Activated T-helper 17 cell treated with anti-CD3 and anti-CD28 coated beads, Interleukin-2, amount 50 U/mL, for 72 hours (primary cell): ENCODE measurements around the gene FGD6. TPM values are rescaled to one million over a fixed set of nuclear protein-coding genes. Genes with fewer than 3 reads are reported as not detected.
"Not testable (repeated sequence)": the region's sequence is repeated elsewhere in the genome, so short reads cannot be mapped to it uniquely, and the experiment has no call there.

Experiments
- ATAC-seq: fragments of 150-1000 bp; cut with Tn5 transposase; replicated peaks from 2 replicates; pipeline ENCODE4 v1.10.0; 2021; ENCODE audit warnings: mild to moderate bottlenecking, moderate library complexity
- H3K27ac Mint-ChIP-seq: one replicate; pipeline ENCODE4 v1.8.0; 2022; ENCODE audit warnings: mixed read lengths
- H3K27me3 Mint-ChIP-seq: one replicate; pipeline ENCODE4 v1.8.0; 2022; ENCODE audit warnings: mixed read lengths
- H3K36me3 Mint-ChIP-seq: one replicate; pipeline ENCODE4 v1.8.0; 2022; ENCODE audit warnings: low read depth, mild to moderate bottlenecking, mixed read lengths
- H3K4me1 Mint-ChIP-seq: one replicate; pipeline ENCODE4 v1.8.0; 2022; ENCODE audit warnings: mixed read lengths
- H3K4me3 Mint-ChIP-seq: one replicate; pipeline ENCODE4 v1.8.0; 2022; ENCODE audit warnings: mild to moderate bottlenecking, mixed read lengths
- H3K9me3 Mint-ChIP-seq: one replicate; pipeline ENCODE4 v1.8.0; 2022; ENCODE audit warnings: mixed read lengths
- total RNA-seq, 2 donors: library from RNA; stranded (reverse); gene quantifications; one replicate each; pipeline ENCODE4 v1.2.3, GENCODE V29; 2022

FGD6 gene
- total RNA-seq, 2 donors from 2014 or later, result 1.4 to 2.6 TPM

- ATAC-seq, result no peak
- Mint-ChIP-seq H3K36me3 (no peaks in the 10 kb centered on the region), H3K4me1 (no peaks in the 10 kb centered on the region), H3K27ac (no peak overlapping the region), H3K9me3 (no peaks in the 10 kb centered on the region), H3K4me3 (no peak overlapping the region), H3K27me3 (no peaks in the 10 kb centered on the region)
Observed at GRCh38 chr12:95151406-95151805, 65.9 kb downstream of the FGD6 start.

GRCh38 chr12:95150501-95150900 lies 66.8 kb downstream of the FGD6 start:
- ATAC-seq, result no peak
- Mint-ChIP-seq H3K4me1 (no peaks in the 10 kb centered on the region), H3K36me3 (no peaks in the 10 kb centered on the region), H3K4me3 (no peak overlapping the region), H3K27ac (no peak overlapping the region), H3K9me3 (no peaks in the 10 kb centered on the region), H3K27me3 (no peaks in the 10 kb centered on the region)

- ATAC-seq, result no peak
Observed at GRCh38 chr12:95147866-95148265, 69.4 kb downstream of the FGD6 start.

GRCh38 chr12:95146769-95147168 lies 70.5 kb downstream of the FGD6 start:
- Mint-ChIP-seq H3K36me3 (no peaks in the 10 kb centered on the region), H3K27ac (no peak overlapping the region), H3K27me3 (no peaks in the 10 kb centered on the region), H3K4me3 (no peak overlapping the region), H3K9me3 (no peaks in the 10 kb centered on the region), H3K4me1 (no peaks in the 10 kb centered on the region)
- no peak for ATAC-seq

More at GRCh38 chr12:95147866-95148265, 69.4 kb downstream of the FGD6 start:
- Mint-ChIP-seq H3K27me3 (no peaks in the 10 kb centered on the region), H3K4me1 (no peaks in the 10 kb centered on the region), H3K9me3 (no peaks in the 10 kb centered on the region), H3K27ac (no peak overlapping the region), H3K36me3 (no peaks in the 10 kb centered on the region), H3K4me3 (no peak overlapping the region)

- no peaks in the 10 kb centered on the region for H3K9me3 Mint-ChIP-seq
- no peak overlapping the region for H3K27ac Mint-ChIP-seq
- ATAC-seq, result no peak
Observed at GRCh38 chr12:95143621-95144205, 73.6 kb downstream of the FGD6 start.

GRCh38 chr12:95142431-95143151 lies 74.7 kb downstream of the FGD6 start:
- no peak for ATAC-seq
- Mint-ChIP-seq H3K36me3 (no peaks in the 10 kb centered on the region), H3K4me1 (no peaks in the 10 kb centered on the region), H3K27me3 (no peaks in the 10 kb centered on the region), H3K4me3 (no peak overlapping the region), H3K9me3 (no peaks in the 10 kb centered on the region), H3K27ac (no peak overlapping the region)

More at GRCh38 chr12:95143621-95144205, 73.6 kb downstream of the FGD6 start:
- no peaks in the 10 kb centered on the region for H3K36me3 Mint-ChIP-seq
- no peaks in the 10 kb centered on the region for H3K4me1 Mint-ChIP-seq
- no peaks in the 10 kb centered on the region for H3K27me3 Mint-ChIP-seq
- H3K4me3 Mint-ChIP-seq, result no peak overlapping the region

- Mint-ChIP-seq H3K27ac (no peak overlapping the region), H3K36me3 (no peaks in the 10 kb centered on the region), H3K4me3 (no peak overlapping the region), H3K27me3 (no peaks in the 10 kb centered on the region), H3K4me1 (no peaks in the 10 kb centered on the region), H3K9me3 (no peaks in the 10 kb centered on the region)
- no peak for ATAC-seq
Observed at GRCh38 chr12:95141310-95141709, 76.0 kb downstream of the FGD6 start.

- not testable (repeated sequence) for H3K4me1 Mint-ChIP-seq, H3K27ac Mint-ChIP-seq, H3K36me3 Mint-ChIP-seq, H3K4me3 Mint-ChIP-seq, ATAC-seq, H3K9me3 Mint-ChIP-seq, H3K27me3 Mint-ChIP-seq
Observed at GRCh38 chr12:95138031-95138430, 79.2 kb downstream of the FGD6 start.

- Mint-ChIP-seq H3K4me1 (no peaks in the 10 kb centered on the region), H3K27ac (no peak overlapping the region), H3K27me3 (no peaks in the 10 kb centered on the region), H3K9me3 (no peaks in the 10 kb centered on the region), H3K36me3 (no peaks in the 10 kb centered on the region), H3K4me3 (no peak overlapping the region)
- ATAC-seq, result no peak
Observed at GRCh38 chr12:95136598-95136997, 80.7 kb downstream of the FGD6 start.

- Mint-ChIP-seq H3K27ac (no peak overlapping the region), H3K9me3 (no peaks in the 10 kb centered on the region), H3K27me3 (no peaks in the 10 kb centered on the region), H3K4me3 (no peak overlapping the region), H3K36me3 (no peaks in the 10 kb centered on the region), H3K4me1 (no peaks in the 10 kb centered on the region)
- no peak for ATAC-seq
Observed at GRCh38 chr12:95134085-95134484, 83.2 kb downstream of the FGD6 start.

- no peak overlapping the region for H3K4me3 Mint-ChIP-seq
- no peak for ATAC-seq
- no peak overlapping the region for H3K27ac Mint-ChIP-seq
- H3K36me3 Mint-ChIP-seq, result no peaks in the 10 kb centered on the region
- H3K27me3 Mint-ChIP-seq, result no peaks in the 10 kb centered on the region
- no peaks in the 10 kb centered on the region for H3K4me1 Mint-ChIP-seq
- no peaks in the 10 kb centered on the region for H3K9me3 Mint-ChIP-seq
Observed at GRCh38 chr12:95131589-95132340, 85.5 kb downstream of the FGD6 start.

GRCh38 chr12:95130096-95130495 lies 87.2 kb downstream of the FGD6 start:
- no peaks in the 10 kb centered on the region for H3K4me1 Mint-ChIP-seq
- no peak overlapping the region for H3K4me3 Mint-ChIP-seq
- H3K9me3 Mint-ChIP-seq, result no peaks in the 10 kb centered on the region
- no peak for ATAC-seq
- H3K27me3 Mint-ChIP-seq, result no peaks in the 10 kb centered on the region
- H3K36me3 Mint-ChIP-seq, result no peaks in the 10 kb centered on the region
- no peak overlapping the region for H3K27ac Mint-ChIP-seq

GRCh38 chr12:95129115-95129514 lies 88.2 kb downstream of the FGD6 start:
- no peaks in the 10 kb centered on the region for H3K36me3 Mint-ChIP-seq
- H3K27me3 Mint-ChIP-seq, result no peaks in the 10 kb centered on the region
- H3K27ac Mint-ChIP-seq, result no peak overlapping the region
- no peaks in the 10 kb centered on the region for H3K9me3 Mint-ChIP-seq
- H3K4me1 Mint-ChIP-seq, result no peaks in the 10 kb centered on the region
- no peak overlapping the region for H3K4me3 Mint-ChIP-seq
- no peak for ATAC-seq

- H3K4me3 Mint-ChIP-seq, result no peak overlapping the region
- no peaks in the 10 kb centered on the region for H3K9me3 Mint-ChIP-seq
- H3K4me1 Mint-ChIP-seq, result no peaks in the 10 kb centered on the region
- H3K27ac Mint-ChIP-seq, result no peak overlapping the region
- H3K27me3 Mint-ChIP-seq, result no peaks in the 10 kb centered on the region
- no peaks in the 10 kb centered on the region for H3K36me3 Mint-ChIP-seq
- ATAC-seq, result no peak
Observed at GRCh38 chr12:95126736-95127135, 90.5 kb downstream of the FGD6 start.

GRCh38 chr12:95126076-95126475 lies 91.2 kb downstream of the FGD6 start:
- no peak overlapping the region for H3K27ac Mint-ChIP-seq
- H3K4me3 Mint-ChIP-seq, result no peak overlapping the region
- H3K4me1 Mint-ChIP-seq, result no peaks in the 10 kb centered on the region
- no peaks in the 10 kb centered on the region for H3K36me3 Mint-ChIP-seq
- no peak for ATAC-seq
- no peaks in the 10 kb centered on the region for H3K9me3 Mint-ChIP-seq
- H3K27me3 Mint-ChIP-seq, result no peaks in the 10 kb centered on the region
